IPS-NIHi11 (cell line): ENCODE results near the gene OCEL1.
"Not testable (repeated sequence)": the region's sequence is repeated elsewhere in the genome, so short reads cannot be mapped to it uniquely, and the experiment has no call there.

Source experiments
- DNase-seq: peaks from one replicate; pipeline ENCODE4 v3.0.0; 2012; ENCODE audit warnings: mixed read lengths, low spot score

The OCEL1 gene

GRCh38 chr19:17263712-17264640 is 38.0 kb downstream of the OCEL1 start:
- DNase-seq = no peak

GRCh38 chr19:17264641-17264979 is 38.6 kb downstream of the OCEL1 start, which contains the start of gene USHBP1:
Gene USHBP1, minus strand, starts transcription at chr19:17264745. Its CDS starts 446 bp downstream, at chr19:17264299.
- DNase-seq = peak; percentile 77

- DNase-seq = no peak
These were observed 40.0 kb downstream of the OCEL1 start for GRCh38 chr19:17266026-17266425.

DNA sequence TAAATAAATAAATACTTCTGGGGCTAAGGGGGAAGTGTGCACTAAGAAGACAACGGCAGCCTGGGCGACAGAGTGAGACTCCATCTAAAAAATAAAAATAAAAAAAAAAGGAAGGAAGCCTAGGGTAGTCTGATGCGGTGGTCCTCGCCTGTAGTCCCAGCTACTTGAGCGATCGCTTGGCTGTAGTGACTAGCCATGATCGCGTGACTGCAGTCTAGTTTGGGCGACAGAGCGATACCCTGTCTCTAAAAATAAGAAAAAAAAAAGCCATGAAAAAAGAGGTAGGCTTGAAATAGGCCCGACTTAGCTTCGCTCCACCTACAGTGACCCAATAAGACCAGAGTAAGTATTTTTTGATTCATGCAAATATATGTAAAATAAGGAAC is 40.6 kb downstream of the OCEL1 start:
- no peak for DNase-seq

DNA sequence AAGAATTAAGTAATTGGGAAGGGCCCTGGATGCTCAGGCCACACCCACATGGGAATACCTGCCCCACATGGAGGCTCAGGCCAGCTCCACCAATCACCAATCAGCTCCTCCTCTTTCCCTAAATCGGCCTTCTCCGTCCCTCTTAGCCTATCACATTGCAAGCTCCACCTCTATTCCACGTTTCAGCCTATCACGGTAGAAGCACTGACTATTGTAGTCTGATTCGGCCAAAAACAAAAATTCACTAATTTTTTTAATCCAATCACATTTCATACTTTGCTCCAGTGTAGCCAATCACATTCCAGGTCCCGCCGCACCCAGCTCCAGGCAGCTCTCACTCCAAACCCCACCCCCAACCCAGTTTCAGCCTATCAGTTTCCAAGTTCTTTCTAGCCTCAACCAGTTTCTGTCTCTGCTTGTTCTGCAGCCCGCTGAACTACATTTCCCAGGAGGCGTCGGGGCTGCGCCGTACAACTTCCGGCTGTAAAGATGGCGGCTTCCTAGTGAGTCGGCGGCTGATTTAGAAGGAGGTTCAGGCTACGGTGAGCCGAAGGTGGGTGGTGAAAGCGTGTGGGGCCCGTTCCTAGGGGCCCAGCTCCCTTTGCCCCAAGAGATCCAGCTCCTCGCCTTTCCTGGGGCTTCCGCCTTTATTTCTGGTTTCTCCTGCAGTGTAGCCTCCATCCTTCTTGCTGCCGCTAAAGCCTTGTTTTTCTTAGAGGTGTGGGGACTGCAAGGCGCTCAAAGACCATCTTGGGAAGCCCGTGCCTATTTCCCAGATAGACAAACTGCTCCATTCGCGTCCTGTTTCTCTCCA is 41.2 kb downstream of the OCEL1 start, which contains the start of gene BABAM1:
Gene BABAM1, plus strand, starts transcription at position 469 of the 814 bp plus-strand sequence. CDS start 1,364 bp downstream, outside the sequence.
- peak; percentile 97 for DNase-seq

GRCh38 chr19:17268754-17269153 is 42.7 kb downstream of the OCEL1 start:
- DNase-seq = no peak

DNA sequence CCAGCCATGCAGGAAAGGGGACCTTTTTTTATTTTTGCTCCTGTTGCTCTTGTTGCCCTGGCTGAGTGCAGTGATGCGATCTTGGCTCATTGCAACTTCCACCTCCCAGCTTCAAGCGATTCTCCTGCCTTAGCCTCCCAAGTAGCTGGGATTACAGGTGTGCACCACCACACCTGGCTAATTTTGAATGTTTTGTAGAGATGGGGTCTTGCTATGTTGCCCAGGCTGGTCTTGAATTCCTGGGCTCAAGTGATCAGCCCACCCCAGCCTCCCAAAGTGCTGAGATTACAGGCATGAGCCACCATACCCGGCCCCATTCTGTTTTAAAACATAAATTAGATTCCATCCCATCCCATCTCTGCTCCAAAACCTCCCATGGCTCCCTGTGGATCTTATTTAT is 48.9 kb downstream of the OCEL1 start:
- not testable (repeated sequence) for DNase-seq

DNA sequence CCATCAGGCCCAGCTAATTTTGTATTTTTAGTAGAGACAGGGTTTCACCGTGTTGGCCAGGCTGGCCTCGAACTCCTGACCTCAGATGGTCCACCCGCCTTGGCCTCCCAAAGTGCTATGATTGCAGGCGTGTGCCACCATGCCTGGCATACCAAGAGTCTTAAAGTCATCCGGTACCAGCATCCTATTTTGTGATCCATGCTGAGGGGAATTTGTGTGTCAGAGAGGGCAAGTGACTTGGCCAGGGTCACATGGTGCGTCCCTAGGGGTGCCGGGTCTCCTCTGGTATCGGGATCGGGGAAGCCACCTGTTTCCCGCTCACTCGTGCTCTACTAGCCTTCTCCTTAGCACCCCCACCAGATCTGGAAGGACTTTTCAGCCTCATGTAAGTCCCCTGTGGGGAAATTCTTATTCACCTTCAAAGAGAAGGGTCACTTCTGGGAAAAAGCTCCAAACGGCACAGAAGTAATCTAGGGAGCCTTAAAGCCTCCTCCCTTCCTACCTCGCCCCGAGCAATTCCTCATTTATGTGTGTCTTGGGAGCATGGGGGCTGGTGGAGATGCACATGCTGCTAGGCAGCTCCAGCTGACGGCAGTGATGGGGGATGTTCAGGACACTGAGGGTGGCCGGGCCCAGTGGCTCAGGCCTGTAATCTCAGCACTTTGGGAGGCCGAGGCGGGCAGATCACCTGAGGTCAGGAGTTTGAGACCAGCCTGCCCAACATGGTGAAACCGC is 49.6 kb downstream of the OCEL1 start:
- no peak for DNase-seq
